ENCODE data around the gene KRT16.

DNA sequence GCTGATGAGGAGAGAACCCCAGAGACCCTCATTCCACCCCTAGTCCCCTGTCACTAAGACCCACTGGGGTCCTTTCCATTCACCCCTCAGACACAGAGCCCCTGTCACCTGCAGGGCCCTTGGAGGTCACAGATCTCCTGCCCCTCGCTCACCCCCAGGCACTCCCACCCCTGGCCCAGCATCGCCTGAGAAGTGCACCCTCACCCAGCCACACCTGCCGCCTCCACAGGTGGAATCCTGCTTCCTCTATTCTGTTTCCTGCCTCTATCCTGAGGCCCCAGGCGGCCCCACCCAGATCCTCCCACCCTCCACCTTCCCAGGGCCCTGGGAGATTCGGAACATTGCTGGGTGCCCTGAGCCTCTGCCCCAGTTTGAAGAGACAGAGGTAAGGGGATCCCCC is 25.6 kb upstream of the KRT16 start:
- TF ChIP-seq, protein P1, sequence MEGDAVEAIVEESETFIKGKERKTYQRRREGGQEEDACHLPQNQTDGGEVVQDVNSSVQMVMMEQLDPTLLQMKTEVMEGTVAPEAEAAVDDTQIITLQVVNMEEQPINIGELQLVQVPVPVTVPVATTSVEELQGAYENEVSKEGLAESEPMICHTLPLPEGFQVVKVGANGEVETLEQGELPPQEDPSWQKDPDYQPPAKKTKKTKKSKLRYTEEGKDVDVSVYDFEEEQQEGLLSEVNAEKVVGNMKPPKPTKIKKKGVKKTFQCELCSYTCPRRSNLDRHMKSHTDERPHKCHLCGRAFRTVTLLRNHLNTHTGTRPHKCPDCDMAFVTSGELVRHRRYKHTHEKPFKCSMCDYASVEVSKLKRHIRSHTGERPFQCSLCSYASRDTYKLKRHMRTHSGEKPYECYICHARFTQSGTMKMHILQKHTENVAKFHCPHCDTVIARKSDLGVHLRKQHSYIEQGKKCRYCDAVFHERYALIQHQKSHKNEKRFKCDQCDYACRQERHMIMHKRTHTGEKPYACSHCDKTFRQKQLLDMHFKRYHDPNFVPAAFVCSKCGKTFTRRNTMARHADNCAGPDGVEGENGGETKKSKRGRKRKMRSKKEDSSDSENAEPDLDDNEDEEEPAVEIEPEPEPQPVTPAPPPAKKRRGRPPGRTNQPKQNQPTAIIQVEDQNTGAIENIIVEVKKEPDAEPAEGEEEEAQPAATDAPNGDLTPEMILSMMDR (IDR thresholded peaks at IDR 0.05) = no peak
- no peak for TF ChIP-seq EZH2 (IDR thresholded peaks at IDR 0.05; ENCODE audit: borderline replicate concordance, insufficient read depth, low read depth, low read length, poor library complexity, severe bottlenecking)

Measured in B cell (primary cell).